Spinal cord (tissue), 10 donors: ENCODE data around the gene ADGRV1. TPM values are rescaled to one million over a fixed set of nuclear protein-coding genes. Genes with fewer than 3 reads are reported as not detected.

ENCODE experiments used
- DNase-seq, 6 donors: peaks; one replicate each; pipeline versions ENCODE4 v3.0.0 to v3.0.0-alpha.2; 2013 to 2015; ENCODE audit warnings: low spot score in 6 of 6, low read depth in 4 of 6
- H3K27ac ChIP-seq: one replicate; pipeline ENCODE4 v1.5.1; 2013; ENCODE audit warnings: low read depth, low read length, control low read depth
- H3K27me3 ChIP-seq: one replicate; pipeline ENCODE4 v1.6.1; 2013; ENCODE audit warnings: low read length; ENCODE audit not compliant: control insufficient read depth, insufficient read depth
- H3K36me3 ChIP-seq: one replicate; pipeline ENCODE4 v1.6.1; 2013; ENCODE audit warnings: low read length; ENCODE audit not compliant: control insufficient read depth, insufficient read depth
- H3K4me1 ChIP-seq: one replicate; pipeline ENCODE4 v1.6.1; 2013; ENCODE audit warnings: low read length; ENCODE audit not compliant: control insufficient read depth, insufficient read depth
- H3K4me3 ChIP-seq: one replicate; pipeline ENCODE4 v1.5.1; 2013; ENCODE audit warnings: low read depth, low read length, control low read depth
- H3K9me3 ChIP-seq: one replicate; pipeline ENCODE4 v1.6.1; 2013; ENCODE audit warnings: low read length; ENCODE audit not compliant: control insufficient read depth, insufficient read depth
- WGBS: methylation state at CpG from one replicate; pipeline ENCODE4 v1.1.5; 2013; ENCODE audit warnings: missing lambda C conversion rate; ENCODE audit not compliant: insufficient coverage; 5-methylcytosine and 5-hydroxymethylcytosine counted together
- polyA plus RNA-seq, 2 donors: library from polyadenylated mRNA; unstranded; fragments of 120-200 nt; gene quantifications; one replicate each; pipeline ENCODE4 v1.2.1, GENCODE V29; 2013; ENCODE audit not compliant: insufficient read length in 2 of 2
- total RNA-seq, 2 donors: library from RNA; depleted of rRNA in 1 of 2; stranded (reverse); fragments of 120-200 nt in 1 of 2; fragments of >200 nt in 1 of 2; gene quantifications; one replicate each; pipeline versions ENCODE4 v1.2.3 to v1.2.4, GENCODE V29; 2013 to 2014
- donor health status: healthy.

ADGRV1 gene
- total and polyA plus RNA-seq, 4 donors = 72.0 to 180 (median 108) TPM

- no peak overlapping the region for H3K4me3 ChIP-seq
- no peaks in the 10 kb centered on the region for H3K4me1 ChIP-seq
- DNase-seq = peak in 1 of 6 donors; percentile 12
- H3K27ac ChIP-seq = no peak overlapping the region
- H3K9me3 ChIP-seq = no peaks in the 10 kb centered on the region
- no peaks in the 10 kb centered on the region for H3K36me3 ChIP-seq
- H3K27me3 ChIP-seq = no peaks in the 10 kb centered on the region
Observed at GRCh38 chr5:91174396-91174795, 615.8 kb downstream of the ADGRV1 start.

- H3K4me1 ChIP-seq = no peaks in the 10 kb centered on the region
- WGBS = no CpG with 5 or more reads among the region's 3 CpGs
- no peaks in the 10 kb centered on the region for H3K27me3 ChIP-seq
- no peak overlapping the region for H3K4me3 ChIP-seq
- H3K27ac ChIP-seq = no peak overlapping the region
- no peaks in the 10 kb centered on the region for H3K36me3 ChIP-seq
- H3K9me3 ChIP-seq = no peaks in the 10 kb centered on the region
- no peak for DNase-seq
Observed at GRCh38 chr5:91175708-91176107, 617.1 kb downstream of the ADGRV1 start.

GRCh38 chr5:91176288-91177016 is 617.9 kb downstream of the ADGRV1 start:
- Histone ChIP-seq H3K36me3 (no peaks in the 10 kb centered on the region), H3K27me3 (no peaks in the 10 kb centered on the region), H3K9me3 (no peaks in the 10 kb centered on the region), H3K4me1 (no peaks in the 10 kb centered on the region), H3K4me3 (no peak overlapping the region), H3K27ac (no peak overlapping the region)
- DNase-seq = no peak
- 8% methylated on average over 2 of the region's 6 CpGs for WGBS

GRCh38 chr5:91177085-91177484 is 618.5 kb downstream of the ADGRV1 start:
- H3K27me3 ChIP-seq = no peaks in the 10 kb centered on the region
- H3K9me3 ChIP-seq = no peaks in the 10 kb centered on the region
- H3K36me3 ChIP-seq = no peaks in the 10 kb centered on the region
- no peak for DNase-seq
- no peak overlapping the region for H3K4me3 ChIP-seq
- WGBS = no CpG with 5 or more reads among the region's 5 CpGs
- no peak overlapping the region for H3K27ac ChIP-seq
- H3K4me1 ChIP-seq = no peaks in the 10 kb centered on the region

- no peak for DNase-seq
- Histone ChIP-seq H3K36me3 (no peaks in the 10 kb centered on the region), H3K27ac (no peak overlapping the region), H3K27me3 (no peaks in the 10 kb centered on the region), H3K4me1 (no peaks in the 10 kb centered on the region), H3K4me3 (no peak overlapping the region), H3K9me3 (no peaks in the 10 kb centered on the region)
- WGBS = 93% methylated on average over 2 of the region's 3 CpGs
Observed at GRCh38 chr5:91177639-91178038, 619.0 kb downstream of the ADGRV1 start.

GRCh38 chr5:91178461-91178860 is 619.9 kb downstream of the ADGRV1 start:
- no peaks in the 10 kb centered on the region for H3K27me3 ChIP-seq
- H3K27ac ChIP-seq = no peak overlapping the region
- no peaks in the 10 kb centered on the region for H3K9me3 ChIP-seq
- no CpG with 5 or more reads among the region's 2 CpGs for WGBS
- H3K36me3 ChIP-seq = no peaks in the 10 kb centered on the region
- no peaks in the 10 kb centered on the region for H3K4me1 ChIP-seq
- DNase-seq = no peak
- no peak overlapping the region for H3K4me3 ChIP-seq

- WGBS = no CpG with 5 or more reads among the region's 1 CpG
- Histone ChIP-seq H3K27ac (no peak overlapping the region), H3K27me3 (no peaks in the 10 kb centered on the region), H3K4me3 (no peak overlapping the region), H3K4me1 (no peaks in the 10 kb centered on the region), H3K36me3 (no peaks in the 10 kb centered on the region), H3K9me3 (no peaks in the 10 kb centered on the region)
- no peak for DNase-seq
Observed at GRCh38 chr5:91179018-91179417, 620.4 kb downstream of the ADGRV1 start.

GRCh38 chr5:91180506-91180905 is 621.9 kb downstream of the ADGRV1 start:
- Histone ChIP-seq H3K9me3 (no peaks in the 10 kb centered on the region), H3K27me3 (no peaks in the 10 kb centered on the region), H3K36me3 (no peaks in the 10 kb centered on the region), H3K27ac (no peak overlapping the region), H3K4me3 (no peak overlapping the region), H3K4me1 (no peaks in the 10 kb centered on the region)
- DNase-seq = no peak
- 93% methylated on average over 5 of the region's 5 CpGs for WGBS

- WGBS = no CpG with 5 or more reads among the region's 4 CpGs
- Histone ChIP-seq H3K27ac (no peak overlapping the region), H3K36me3 (no peaks in the 10 kb centered on the region), H3K4me1 (no peaks in the 10 kb centered on the region), H3K9me3 (no peaks in the 10 kb centered on the region), H3K4me3 (no peak overlapping the region), H3K27me3 (no peaks in the 10 kb centered on the region)
- no peak for DNase-seq
Observed at GRCh38 chr5:91182763-91183162, 624.2 kb downstream of the ADGRV1 start.

GRCh38 chr5:91183743-91184142 is 625.1 kb downstream of the ADGRV1 start:
- no peaks in the 10 kb centered on the region for H3K4me1 ChIP-seq
- no peaks in the 10 kb centered on the region for H3K36me3 ChIP-seq
- DNase-seq = no peak
- no CpG with 5 or more reads among the region's 4 CpGs for WGBS
- no peak overlapping the region for H3K4me3 ChIP-seq
- H3K27ac ChIP-seq = no peak overlapping the region
- H3K9me3 ChIP-seq = no peaks in the 10 kb centered on the region
- H3K27me3 ChIP-seq = no peaks in the 10 kb centered on the region
